ENCODE results near the gene CD164L2.

Gene CD164L2

DNA sequence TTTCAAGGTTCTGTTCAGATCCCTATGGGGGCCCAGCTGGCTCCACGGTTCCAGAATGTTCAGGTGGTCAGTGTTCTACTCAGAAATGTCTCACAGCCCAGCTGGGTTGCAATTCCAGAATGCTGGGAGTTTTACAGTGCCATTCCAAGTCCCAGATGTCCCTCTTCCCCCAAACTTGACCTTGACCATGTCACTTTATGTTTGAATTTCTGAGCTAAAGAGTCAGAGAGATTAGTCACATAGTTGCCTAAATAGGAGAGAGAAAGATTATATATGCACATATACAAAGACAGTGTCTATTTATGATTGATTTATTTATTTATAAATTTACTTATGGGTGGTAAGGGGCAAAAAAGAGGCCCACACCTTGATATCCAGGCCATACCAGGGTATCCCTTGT lies 11.8 kb upstream of the CD164L2 start:
- H2AFZ ChIP-seq (ENCODE audit: low read depth, low read length): no peak overlapping the region
- H2BK5ac ChIP-seq (ENCODE audit: low read depth, low read length, poor library complexity, severe bottlenecking): no peak overlapping the region
- no peak overlapping the region for H3K4me2 ChIP-seq (ENCODE audit: low read length, poor library complexity, severe bottlenecking)
- no peak overlapping the region for H3K4me3 ChIP-seq (ENCODE audit: insufficient read depth in 1 of 2, low read depth in 1 of 2, low read length in 2 of 2)
- no peak overlapping the region for H3K14ac ChIP-seq (ENCODE audit: low read length in 2 of 2)
- H2BK12ac ChIP-seq (ENCODE audit: low read length in 2 of 2): no peak overlapping the region
- 85% methylated on average over 1 of the region's 1 CpG for WGBS
- H2BK120ac ChIP-seq (ENCODE audit: low read depth, low read length): no peak overlapping the region
- peak; percentile 51 for DNase-seq
- no peak overlapping the region for H3K27ac ChIP-seq (ENCODE audit: low read length, poor library complexity, severe bottlenecking)
- H3K79me1 ChIP-seq (replicated peaks; ENCODE audit: low read length, poor library complexity, severe bottlenecking): peaks cover 10% of the 10 kb centered on the region
- no peak overlapping the region for H3K4ac ChIP-seq (ENCODE audit: low read depth in 1 of 2, low read length in 2 of 2)
- no peaks in the 10 kb centered on the region for H3K9me3 ChIP-seq (ENCODE audit: control insufficient read depth, low read length)
- no peak overlapping the region for H3K23ac ChIP-seq (ENCODE audit: low read length in 2 of 2)
- H2AK5ac ChIP-seq (ENCODE audit: low read length, severe bottlenecking): no peak overlapping the region
- peak overlapping the region; percentile 75 for H3K9ac ChIP-seq (ENCODE audit: low read length)
- H3K36me3 ChIP-seq (ENCODE audit: control insufficient read depth in 1 of 2, insufficient read depth in 2 of 2, low read depth in 1 of 2, low read length in 2 of 2): peaks cover 0 to 6% of the 10 kb centered on the region in 2 experiments
- peaks cover 0 to 11% of the 10 kb centered on the region in 2 experiments for H3K27me3 ChIP-seq (ENCODE audit: control insufficient read depth in 1 of 2, insufficient read depth in 1 of 2, low read length in 2 of 2)
- no peak overlapping the region for H2BK15ac ChIP-seq (ENCODE audit: low read depth, poor library complexity, severe bottlenecking)
- peaks cover 28% of the 10 kb centered on the region for H3K4me1 ChIP-seq (ENCODE audit: control insufficient read depth, insufficient read depth, low read depth, low read length)
- H4K8ac ChIP-seq (ENCODE audit: low read length): no peak overlapping the region
- H3K18ac ChIP-seq (ENCODE audit: low read depth in 1 of 2, low read length in 2 of 2): no peak overlapping the region
- H4K91ac ChIP-seq (ENCODE audit: low read length): no peak overlapping the region

DNA sequence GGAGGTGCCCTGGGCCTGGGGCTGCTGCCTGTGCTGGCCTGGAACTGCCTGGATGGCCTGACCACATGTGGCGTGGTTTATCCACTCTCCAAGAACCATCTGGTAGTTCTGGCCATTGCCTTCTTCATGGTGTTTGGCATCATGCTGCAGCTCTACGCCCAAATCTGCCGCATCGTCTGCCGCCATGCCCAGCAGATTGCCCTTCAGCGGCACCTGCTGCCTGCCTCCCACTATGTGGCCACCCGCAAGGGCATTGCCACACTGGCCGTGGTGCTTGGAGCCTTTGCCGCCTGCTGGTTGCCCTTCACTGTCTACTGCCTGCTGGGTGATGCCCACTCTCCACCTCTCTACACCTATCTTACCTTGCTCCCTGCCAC lies 11.1 kb upstream of the CD164L2 start:
- no peak overlapping the region for H2BK5ac ChIP-seq (ENCODE audit: low read depth, low read length, poor library complexity, severe bottlenecking)
- no peak overlapping the region for H4K8ac ChIP-seq (ENCODE audit: low read length)
- no peak overlapping the region for H2BK15ac ChIP-seq (ENCODE audit: low read depth, poor library complexity, severe bottlenecking)
- no peak overlapping the region for H2AK5ac ChIP-seq (ENCODE audit: low read length, severe bottlenecking)
- peak overlapping the region; percentile 37 for H4K91ac ChIP-seq (ENCODE audit: low read length)
- 96% methylated on average over 9 of the region's 9 CpGs for WGBS
- DNase-seq: no peak
- no peak overlapping the region for H2AFZ ChIP-seq (ENCODE audit: low read depth, low read length)
- no peak overlapping the region for H3K4me3 ChIP-seq (ENCODE audit: insufficient read depth in 1 of 2, low read depth in 1 of 2, low read length in 2 of 2)
- H3K27ac ChIP-seq (ENCODE audit: low read length, poor library complexity, severe bottlenecking): no peak overlapping the region
- H3K9ac ChIP-seq (ENCODE audit: low read length): no peak overlapping the region
- no peak overlapping the region for H3K18ac ChIP-seq (ENCODE audit: low read depth in 1 of 2, low read length in 2 of 2)
- no peak overlapping the region for H2BK120ac ChIP-seq (ENCODE audit: low read depth, low read length)
- no peak overlapping the region for H3K4me2 ChIP-seq (ENCODE audit: low read length, poor library complexity, severe bottlenecking)
- peaks cover 6% of the 10 kb centered on the region for H3K79me1 ChIP-seq (replicated peaks; ENCODE audit: low read length, poor library complexity, severe bottlenecking)
- H3K4ac ChIP-seq (ENCODE audit: low read depth in 1 of 2, low read length in 2 of 2): no peak overlapping the region
- no peak overlapping the region for H3K23ac ChIP-seq (ENCODE audit: low read length in 2 of 2)
- H3K9me3 ChIP-seq (ENCODE audit: control insufficient read depth, low read length): no peaks in the 10 kb centered on the region
- H3K36me3 ChIP-seq (ENCODE audit: control insufficient read depth in 1 of 2, insufficient read depth in 2 of 2, low read depth in 1 of 2, low read length in 2 of 2): peaks cover 0 to 6% of the 10 kb centered on the region in 2 experiments
- H2BK12ac ChIP-seq (ENCODE audit: low read length in 2 of 2): peak overlapping the region in 1 of 2 experiments; percentile 2
- H3K27me3 ChIP-seq (ENCODE audit: control insufficient read depth in 1 of 2, insufficient read depth in 1 of 2, low read length in 2 of 2): peaks cover 0 to 8% of the 10 kb centered on the region in 2 experiments
- H3K4me1 ChIP-seq (ENCODE audit: control insufficient read depth, insufficient read depth, low read depth, low read length): peaks cover 21% of the 10 kb centered on the region
- peak overlapping the region in 1 of 2 experiments; percentile 23 for H3K14ac ChIP-seq (ENCODE audit: low read length in 2 of 2)

DNA sequence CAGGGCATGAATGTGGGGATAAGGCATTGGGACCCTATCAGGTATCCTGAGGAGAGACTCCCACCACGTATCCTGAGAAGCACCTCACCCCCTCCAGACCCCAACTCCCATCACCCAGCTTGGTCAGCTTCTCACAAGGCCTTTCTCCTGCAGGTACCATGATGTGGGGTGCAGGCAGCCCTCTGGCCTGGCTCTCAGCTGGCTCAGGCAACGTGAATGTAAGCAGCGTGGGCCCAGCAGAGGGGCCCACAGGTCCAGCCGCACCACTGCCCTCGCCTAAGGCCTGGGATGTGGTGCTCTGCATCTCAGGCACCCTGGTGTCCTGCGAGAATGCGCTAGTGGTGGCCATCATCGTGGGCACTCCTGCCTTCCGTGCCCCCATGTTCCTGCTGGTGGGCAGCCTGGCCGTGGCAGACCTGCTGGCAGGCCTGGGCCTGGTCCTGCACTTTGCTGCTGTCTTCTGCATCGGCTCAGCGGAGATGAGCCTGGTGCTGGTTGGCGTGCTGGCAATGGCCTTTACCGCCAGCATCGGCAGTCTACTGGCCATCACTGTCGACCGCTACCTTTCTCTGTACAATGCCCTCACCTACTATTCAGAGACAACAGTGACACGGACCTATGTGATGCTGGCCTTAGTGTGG lies 10.6 kb upstream of the CD164L2 start:
- no peaks in the 10 kb centered on the region for H3K9me3 ChIP-seq (ENCODE audit: control insufficient read depth, low read length)
- H3K14ac ChIP-seq (ENCODE audit: low read length in 2 of 2): no peak overlapping the region
- no peak overlapping the region for H3K4me2 ChIP-seq (ENCODE audit: low read length, poor library complexity, severe bottlenecking)
- H4K8ac ChIP-seq (ENCODE audit: low read length): no peak overlapping the region
- H4K91ac ChIP-seq (ENCODE audit: low read length): peak overlapping the region; percentile 21
- peaks cover 18% of the 10 kb centered on the region for H3K4me1 ChIP-seq (ENCODE audit: control insufficient read depth, insufficient read depth, low read depth, low read length)
- no peak overlapping the region for H2BK15ac ChIP-seq (ENCODE audit: low read depth, poor library complexity, severe bottlenecking)
- DNase-seq: no peak
- no peak overlapping the region for H2BK5ac ChIP-seq (ENCODE audit: low read depth, low read length, poor library complexity, severe bottlenecking)
- peak overlapping the region in 1 of 2 experiments; percentile 88 for H3K4me3 ChIP-seq (ENCODE audit: insufficient read depth in 1 of 2, low read depth in 1 of 2, low read length in 2 of 2)
- no peak overlapping the region for H2BK12ac ChIP-seq (ENCODE audit: low read length in 2 of 2)
- no peak overlapping the region for H3K27ac ChIP-seq (ENCODE audit: low read length, poor library complexity, severe bottlenecking)
- H3K79me1 ChIP-seq (replicated peaks; ENCODE audit: low read length, poor library complexity, severe bottlenecking): peaks cover 6% of the 10 kb centered on the region
- H3K27me3 ChIP-seq (ENCODE audit: control insufficient read depth in 1 of 2, insufficient read depth in 1 of 2, low read length in 2 of 2): peaks cover 0 to 8% of the 10 kb centered on the region in 2 experiments
- no peak overlapping the region for H2AK5ac ChIP-seq (ENCODE audit: low read length, severe bottlenecking)
- no peak overlapping the region for H3K18ac ChIP-seq (ENCODE audit: low read depth in 1 of 2, low read length in 2 of 2)
- H3K9ac ChIP-seq (ENCODE audit: low read length): peak overlapping the region; percentile 29
- 96% methylated on average over 18 of the region's 18 CpGs for WGBS
- H3K23ac ChIP-seq (ENCODE audit: low read length in 2 of 2): no peak overlapping the region
- peaks cover 0 to 6% of the 10 kb centered on the region in 2 experiments for H3K36me3 ChIP-seq (ENCODE audit: control insufficient read depth in 1 of 2, insufficient read depth in 2 of 2, low read depth in 1 of 2, low read length in 2 of 2)
- H2BK120ac ChIP-seq (ENCODE audit: low read depth, low read length): no peak overlapping the region
- no peak overlapping the region for H3K4ac ChIP-seq (ENCODE audit: low read depth in 1 of 2, low read length in 2 of 2)
- no peak overlapping the region for H2AFZ ChIP-seq (ENCODE audit: low read depth, low read length)

DNA sequence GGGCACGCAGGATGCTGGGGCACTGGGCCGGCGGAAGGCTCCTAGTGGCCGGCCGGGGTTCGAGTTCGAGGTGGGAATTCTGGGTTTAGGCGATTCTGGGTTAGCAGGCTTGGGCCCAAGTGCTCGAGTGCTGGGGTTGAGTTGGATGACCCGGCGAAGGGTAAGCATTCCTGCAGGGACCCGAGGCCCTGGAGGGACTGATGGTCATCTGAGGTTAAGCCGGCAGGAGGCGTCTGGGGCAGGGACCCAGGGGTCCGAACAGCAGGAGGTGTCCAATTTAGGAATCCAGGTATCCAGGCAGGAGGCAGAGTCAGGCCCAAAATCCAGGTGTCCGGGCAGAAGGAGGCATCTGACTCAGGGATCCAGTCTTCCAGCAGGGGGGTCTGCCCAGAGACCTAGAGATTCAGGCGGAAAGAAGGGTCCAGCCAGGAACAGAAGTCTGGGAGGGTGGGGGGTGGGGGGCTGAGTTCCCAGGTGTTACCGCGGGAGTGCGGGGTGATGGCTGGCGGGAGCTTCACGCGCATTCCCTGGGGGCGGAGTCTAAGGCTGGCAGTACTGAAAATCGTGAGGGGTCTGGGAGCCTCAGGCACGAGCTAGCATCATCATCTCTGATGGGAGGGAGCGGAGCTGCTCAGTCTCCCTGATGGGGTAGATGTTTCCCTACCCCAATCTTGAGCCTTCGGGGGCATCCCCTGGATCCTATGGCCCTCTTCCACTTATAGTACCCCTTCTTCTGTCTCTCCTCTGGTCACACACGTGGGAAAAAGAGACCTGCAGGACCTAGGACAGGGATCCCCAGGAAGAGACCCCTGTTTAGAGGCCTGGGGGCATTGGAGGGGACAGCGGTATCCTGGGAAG lies 9.9 kb upstream of the CD164L2 start:
- Histone ChIP-seq H3K18ac (ENCODE audit: low read depth in 1 of 2, low read length in 2 of 2) (peak overlapping the region; percentile 63 to 82), H2AK5ac (ENCODE audit: low read length, severe bottlenecking) (peak overlapping the region; percentile 37), H2BK12ac (ENCODE audit: low read length in 2 of 2) (peak overlapping the region in 1 of 2 experiments; percentile 37), H2BK15ac (ENCODE audit: low read depth, poor library complexity, severe bottlenecking) (peak overlapping the region; percentile 55), H3K4me3 (ENCODE audit: insufficient read depth in 1 of 2, low read depth in 1 of 2, low read length in 2 of 2) (peak overlapping the region; percentile 68 to 88), H3K9me3 (ENCODE audit: control insufficient read depth, low read length) (no peaks in the 10 kb centered on the region), H2BK120ac (ENCODE audit: low read depth, low read length) (peak overlapping the region; percentile 78), H3K27ac (ENCODE audit: low read length, poor library complexity, severe bottlenecking) (no peak overlapping the region), H3K79me1 (replicated peaks; ENCODE audit: low read length, poor library complexity, severe bottlenecking) (peaks cover 6% of the 10 kb centered on the region), H4K91ac (ENCODE audit: low read length) (peak overlapping the region; percentile 65), H3K14ac (ENCODE audit: low read length in 2 of 2) (no peak overlapping the region), H3K36me3 (ENCODE audit: control insufficient read depth in 1 of 2, insufficient read depth in 2 of 2, low read depth in 1 of 2, low read length in 2 of 2) (peaks cover 0 to 6% of the 10 kb centered on the region in 2 experiments), H4K8ac (ENCODE audit: low read length) (peak overlapping the region; percentile 31), H3K4me2 (ENCODE audit: low read length, poor library complexity, severe bottlenecking) (peak overlapping the region; percentile 94), H3K27me3 (ENCODE audit: control insufficient read depth in 1 of 2, insufficient read depth in 1 of 2, low read length in 2 of 2) (peaks cover 0 to 8% of the 10 kb centered on the region in 2 experiments), H3K4ac (ENCODE audit: low read depth in 1 of 2, low read length in 2 of 2) (peak overlapping the region; percentile 58 to 79), H2AFZ (ENCODE audit: low read depth, low read length) (peak overlapping the region; percentile 67), H3K4me1 (ENCODE audit: control insufficient read depth, insufficient read depth, low read depth, low read length) (peaks cover 18% of the 10 kb centered on the region), H3K9ac (ENCODE audit: low read length) (peak overlapping the region; percentile 95), H3K23ac (ENCODE audit: low read length in 2 of 2) (no peak overlapping the region), H2BK5ac (ENCODE audit: low read depth, low read length, poor library complexity, severe bottlenecking) (peak overlapping the region; percentile 47)
- peak; percentile 29 for DNase-seq
- 18% methylated on average over 28 of the region's 30 CpGs for WGBS

Measured in mesenchymal stem cell (in vitro differentiated cells and primary cell).